Measurements from ENCODE around the gene GALNT7. TPM values are rescaled to one million over a fixed set of nuclear protein-coding genes. Genes with fewer than 3 reads are reported as not detected.
A peak's percentile ranks its signal among the peaks of the same experiment; 100 is the strongest.

Gene GALNT7
- total and polyA plus RNA-seq, 10 of the 15 experiments (the other 5 are each of a cell fraction or from before 2014, with no cell fraction given): 14.2 to 33.2 (median 28.9) TPM

DNA sequence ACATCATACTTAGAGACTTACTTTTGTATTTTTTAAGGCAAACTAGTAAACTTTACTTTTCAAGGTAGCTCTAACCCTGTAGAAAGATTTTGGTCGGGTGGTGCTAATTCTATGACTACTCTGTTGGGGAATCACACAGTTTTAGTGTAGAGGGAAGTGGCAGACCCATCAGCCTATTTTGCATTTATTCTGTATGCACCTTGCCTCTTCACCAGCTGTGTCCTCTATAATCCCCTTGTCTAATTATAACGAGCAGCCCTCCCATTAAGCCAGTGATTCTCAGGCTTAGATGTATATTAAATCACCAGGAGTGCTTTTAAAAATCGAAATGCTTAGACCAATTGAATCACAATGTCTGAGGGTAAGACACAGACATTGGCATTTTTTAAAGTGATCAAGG lies 78.1 kb downstream of the GALNT7 start:
- Histone ChIP-seq H3K4me2 (ENCODE audit: control insufficient read depth, insufficient read depth) (peak overlapping the region; percentile 59), H3K4me1 (ENCODE audit: control insufficient read depth, insufficient read depth, low read length) (peaks cover 30% of the 10 kb centered on the region), H3K9ac (ENCODE audit: control insufficient read depth, insufficient read depth, low read length) (no peak overlapping the region), H3K9me3 (replicated peaks; ENCODE audit: control insufficient read depth, insufficient read depth, low read length) (no peaks in the 10 kb centered on the region), H3K27me3 (replicated peaks in 1 of 2; ENCODE audit: control insufficient read depth in 2 of 2, insufficient read depth in 2 of 2, low read length in 1 of 2) (no peaks in the 10 kb centered on the region), H3K27ac (ENCODE audit: control insufficient read depth, insufficient read depth) (no peak overlapping the region), H4K20me1 (ENCODE audit: control insufficient read depth, insufficient read depth) (no peaks in the 10 kb centered on the region; the same call in 1 of the 2 replicates), H2AFZ (ENCODE audit: control insufficient read depth, low read depth, low read length) (no peak overlapping the region), H3K4me3 (no peak overlapping the region), H3K36me3 (ENCODE audit: control insufficient read depth in 2 of 2, insufficient read depth in 2 of 2, low read length in 1 of 2) (no peaks in the 10 kb centered on the region), H3K79me2 (ENCODE audit: control insufficient read depth, insufficient read depth, low read length) (peaks cover 2% of the 10 kb centered on the region)
- TF ChIP-seq SPI1 (IDR thresholded peaks at IDR 0.05; ENCODE audit: borderline replicate concordance, insufficient read depth, low read depth, low read length): peak; percentile 51; the same call in 1 of the 2 replicates
- TF ChIP-seq MXI1 (IDR thresholded peaks at IDR 0.05; ENCODE audit: low read depth, low read length): no peak
- TF ChIP-seq NR2C2 (IDR thresholded peaks at IDR 0.05; ENCODE audit: borderline replicate concordance, control insufficient read depth, insufficient read length, low read depth): no peak
- TF ChIP-seq NR2C1 (IDR thresholded peaks at IDR 0.05): no peak
- RAD21 ChIA-PET (ENCODE audit: unreplicated experiment): interaction anchor here (0.5 to 3.0 kb wide), 9 partner anchors 8 to 371 kb away, joined by 3 to 9 read pairs (median 4); partner anchors contain the start of gene GALNT7
- intact Hi-C loops (cut with micrococcal nuclease; ENCODE audit: unreplicated experiment) (no loop called here), in situ Hi-C loops (cut with MboI) (no loop called here)
- peak; percentile 67 for ATAC-seq
- POLR2A ChIA-PET: interaction anchor here (1.6 kb wide), 2 partner anchors 78 to 80 kb away, joined by 4 to 5 read pairs; partner anchors contain the start of gene GALNT7
- no peak for FAIRE-seq
- no peak for DNase-seq (ENCODE audit: low read depth, low spot score)
- 2% methylated on average over 3 of the region's 3 CpGs for WGBS (ENCODE audit: insufficient coverage, insufficient replicate concordance, low lambda C conversion rate, missing lambda C conversion rate)
- no TSS peak for BruUV-seq (replicated peaks)
- SMC1A ChIA-PET (ENCODE audit: uncharacterized antibody, unreplicated experiment): interaction anchor here (0.7 to 3.0 kb wide), 10 partner anchors 8 to 234 kb away, joined by 3 to 11 read pairs (median 4); partner anchors contain the start of gene GALNT7
- CTCF ChIA-PET: interaction anchor here (0.8 to 4.6 kb wide), 2 partner anchors 11 to 233 kb away, joined by 3 to 29 read pairs; no protein-coding TSS in a partner anchor

DNA sequence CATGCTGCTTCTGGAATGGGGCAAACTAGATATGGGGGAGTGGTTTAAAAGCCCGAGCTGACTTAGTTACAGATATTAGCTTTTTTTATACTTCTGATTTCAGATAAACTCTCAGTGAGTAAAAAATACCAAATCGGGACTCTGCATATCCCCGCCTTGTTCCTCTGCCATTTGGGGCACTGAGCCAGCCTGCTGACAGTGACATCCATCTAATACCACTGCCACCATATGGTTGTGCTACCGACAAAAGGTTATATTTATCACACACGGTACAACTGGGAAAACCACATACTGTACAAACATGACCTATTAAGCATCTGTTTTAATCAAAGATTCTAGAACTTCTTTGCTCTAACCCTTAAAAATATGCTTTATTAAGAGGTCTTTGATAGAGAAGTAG lies 78.7 kb downstream of the GALNT7 start:
- H3K79me2 ChIP-seq (ENCODE audit: control insufficient read depth, insufficient read depth, low read length): peaks cover 4% of the 10 kb centered on the region
- peaks cover 34% of the 10 kb centered on the region for H3K4me1 ChIP-seq (ENCODE audit: control insufficient read depth, insufficient read depth, low read length)
- DNase-seq (ENCODE audit: low read depth, low spot score) (no peak), ATAC-seq (no peak), FAIRE-seq (no peak)
- RAD21 ChIA-PET (ENCODE audit: unreplicated experiment): interaction anchor here (0.7 to 3.0 kb wide), 3 partner anchors 10 to 79 kb away, joined by 3 to 9 read pairs (median 6); partner anchors contain the start of gene GALNT7
- CTCF ChIA-PET: interaction anchor here (0.9 to 4.6 kb wide), 2 partner anchors 10 to 13 kb away, joined by 3 to 29 read pairs; no protein-coding TSS in a partner anchor
- SMC1A ChIA-PET (ENCODE audit: uncharacterized antibody, unreplicated experiment): interaction anchor here (1.1 to 3.0 kb wide), 6 partner anchors 10 to 234 kb away, joined by 3 to 11 read pairs (median 6); partner anchors contain the start of gene GALNT7
- no peaks in the 10 kb centered on the region; the same call in 1 of the 2 replicates for H4K20me1 ChIP-seq (ENCODE audit: control insufficient read depth, insufficient read depth)
- no peaks in the 10 kb centered on the region for H3K36me3 ChIP-seq (ENCODE audit: control insufficient read depth in 2 of 2, insufficient read depth in 2 of 2, low read length in 1 of 2)
- H3K27me3 ChIP-seq (replicated peaks in 1 of 2; ENCODE audit: control insufficient read depth in 2 of 2, insufficient read depth in 2 of 2, low read length in 1 of 2): no peaks in the 10 kb centered on the region
- no peak overlapping the region for H2AFZ ChIP-seq (ENCODE audit: control insufficient read depth, low read depth, low read length)
- no peak overlapping the region for H3K27ac ChIP-seq (ENCODE audit: control insufficient read depth, insufficient read depth)
- H3K4me2 ChIP-seq (ENCODE audit: control insufficient read depth, insufficient read depth): peak overlapping the region; percentile 59; the same call in 1 of the 2 replicates
- WGBS (ENCODE audit: insufficient coverage, insufficient replicate concordance, low lambda C conversion rate, missing lambda C conversion rate): 33% methylated on average over 5 of the region's 5 CpGs
- intact Hi-C loops (cut with micrococcal nuclease; ENCODE audit: unreplicated experiment) (no loop called here), in situ Hi-C loops (cut with MboI) (no loop called here)
- no TSS peak for BruUV-seq (replicated peaks)
- no peak overlapping the region for H3K9ac ChIP-seq (ENCODE audit: control insufficient read depth, insufficient read depth, low read length)
- H3K9me3 ChIP-seq (replicated peaks; ENCODE audit: control insufficient read depth, insufficient read depth, low read length): no peaks in the 10 kb centered on the region
- POLR2A ChIA-PET: interaction anchor here (1.6 kb wide), 2 partner anchors 79 to 80 kb away, joined by 4 to 5 read pairs; partner anchors contain the start of gene GALNT7
- no peak overlapping the region for H3K4me3 ChIP-seq
- TF ChIP-seq NR2F1 (conservative IDR thresholded peaks at IDR 0.05) (no peak), YY1 (IDR thresholded peaks at IDR 0.05; ENCODE audit: low read depth, low read length) (no peak), BCL11A (IDR thresholded peaks at IDR 0.05; ENCODE audit: low read depth, low read length) (no peak), NRF1 (conservative IDR thresholded peaks at IDR 0.05; ENCODE audit: low read depth, low read length) (no peak), PAX5 (IDR thresholded peaks at IDR 0.05; ENCODE audit: borderline replicate concordance, low read depth, low read length) (no peak), NR2C1 (IDR thresholded peaks at IDR 0.05) (no peak), KDM1A (IDR thresholded peaks at IDR 0.05; ENCODE audit: borderline replicate concordance) (no peak), RAD21 (IDR thresholded peaks at IDR 0.05; ENCODE audit: insufficient read depth, low read depth, low read length) (no peak), DPF2 (IDR thresholded peaks at IDR 0.05) (no peak), PKNOX1 (IDR thresholded peaks at IDR 0.05) (no peak)
- TF ChIP-seq, protein P1, sequence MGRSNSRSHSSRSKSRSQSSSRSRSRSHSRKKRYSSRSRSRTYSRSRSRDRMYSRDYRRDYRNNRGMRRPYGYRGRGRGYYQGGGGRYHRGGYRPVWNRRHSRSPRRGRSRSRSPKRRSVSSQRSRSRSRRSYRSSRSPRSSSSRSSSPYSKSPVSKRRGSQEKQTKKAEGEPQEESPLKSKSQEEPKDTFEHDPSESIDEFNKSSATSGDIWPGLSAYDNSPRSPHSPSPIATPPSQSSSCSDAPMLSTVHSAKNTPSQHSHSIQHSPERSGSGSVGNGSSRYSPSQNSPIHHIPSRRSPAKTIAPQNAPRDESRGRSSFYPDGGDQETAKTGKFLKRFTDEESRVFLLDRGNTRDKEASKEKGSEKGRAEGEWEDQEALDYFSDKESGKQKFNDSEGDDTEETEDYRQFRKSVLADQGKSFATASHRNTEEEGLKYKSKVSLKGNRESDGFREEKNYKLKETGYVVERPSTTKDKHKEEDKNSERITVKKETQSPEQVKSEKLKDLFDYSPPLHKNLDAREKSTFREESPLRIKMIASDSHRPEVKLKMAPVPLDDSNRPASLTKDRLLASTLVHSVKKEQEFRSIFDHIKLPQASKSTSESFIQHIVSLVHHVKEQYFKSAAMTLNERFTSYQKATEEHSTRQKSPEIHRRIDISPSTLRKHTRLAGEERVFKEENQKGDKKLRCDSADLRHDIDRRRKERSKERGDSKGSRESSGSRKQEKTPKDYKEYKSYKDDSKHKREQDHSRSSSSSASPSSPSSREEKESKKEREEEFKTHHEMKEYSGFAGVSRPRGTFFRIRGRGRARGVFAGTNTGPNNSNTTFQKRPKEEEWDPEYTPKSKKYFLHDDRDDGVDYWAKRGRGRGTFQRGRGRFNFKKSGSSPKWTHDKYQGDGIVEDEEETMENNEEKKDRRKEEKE (IDR thresholded peaks at IDR 0.05): no peak

Data from GM12878 (cell line).